ENCODE data around the gene TATDN2.

DNA sequence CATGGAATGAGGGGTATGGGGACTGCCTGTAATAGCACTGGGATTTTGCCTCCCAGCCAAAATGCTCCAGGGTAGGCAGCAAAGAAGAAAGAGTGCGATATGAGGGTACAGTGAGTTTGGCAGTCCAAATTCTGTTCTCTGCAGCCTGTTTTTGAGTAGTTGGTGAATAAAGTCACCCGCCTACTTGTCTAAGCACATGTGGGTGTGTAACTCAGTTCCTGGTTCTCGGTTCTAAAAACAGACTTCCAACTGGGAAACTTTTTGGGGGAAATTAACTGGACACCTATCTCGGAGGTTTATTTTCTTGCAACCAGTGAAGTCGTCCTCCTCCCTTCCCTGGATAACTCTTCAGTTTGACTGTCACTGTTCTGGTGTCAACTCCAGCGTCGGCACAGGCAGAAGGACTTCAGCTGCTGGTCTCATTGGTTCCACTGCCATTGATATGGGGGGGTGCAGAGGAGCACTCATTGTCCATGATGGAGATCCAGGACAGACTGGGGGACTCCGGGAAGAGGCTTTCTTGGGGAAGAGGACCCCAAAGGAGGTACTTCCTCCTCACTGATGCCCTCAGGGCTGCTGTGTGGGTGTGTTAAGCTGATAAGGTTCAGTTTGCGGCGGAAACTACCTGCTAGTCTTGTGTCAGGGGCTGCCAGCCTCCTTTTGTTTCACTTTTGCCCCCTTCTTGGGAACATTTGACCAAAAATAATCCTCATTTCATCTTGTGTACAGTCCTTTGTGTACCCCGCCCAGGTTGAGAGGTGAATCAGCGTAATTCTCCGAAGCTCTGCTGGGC is 31.3 kb downstream of the TATDN2 start:
- TF ChIP-seq EZH2phosphoT487 (IDR thresholded peaks at IDR 0.05; ENCODE audit: borderline replicate concordance) = no peak
- TF ChIP-seq, protein P1, sequence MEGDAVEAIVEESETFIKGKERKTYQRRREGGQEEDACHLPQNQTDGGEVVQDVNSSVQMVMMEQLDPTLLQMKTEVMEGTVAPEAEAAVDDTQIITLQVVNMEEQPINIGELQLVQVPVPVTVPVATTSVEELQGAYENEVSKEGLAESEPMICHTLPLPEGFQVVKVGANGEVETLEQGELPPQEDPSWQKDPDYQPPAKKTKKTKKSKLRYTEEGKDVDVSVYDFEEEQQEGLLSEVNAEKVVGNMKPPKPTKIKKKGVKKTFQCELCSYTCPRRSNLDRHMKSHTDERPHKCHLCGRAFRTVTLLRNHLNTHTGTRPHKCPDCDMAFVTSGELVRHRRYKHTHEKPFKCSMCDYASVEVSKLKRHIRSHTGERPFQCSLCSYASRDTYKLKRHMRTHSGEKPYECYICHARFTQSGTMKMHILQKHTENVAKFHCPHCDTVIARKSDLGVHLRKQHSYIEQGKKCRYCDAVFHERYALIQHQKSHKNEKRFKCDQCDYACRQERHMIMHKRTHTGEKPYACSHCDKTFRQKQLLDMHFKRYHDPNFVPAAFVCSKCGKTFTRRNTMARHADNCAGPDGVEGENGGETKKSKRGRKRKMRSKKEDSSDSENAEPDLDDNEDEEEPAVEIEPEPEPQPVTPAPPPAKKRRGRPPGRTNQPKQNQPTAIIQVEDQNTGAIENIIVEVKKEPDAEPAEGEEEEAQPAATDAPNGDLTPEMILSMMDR (conservative IDR thresholded peaks at IDR 0.05; ENCODE audit: low read length) = no peak

Data from Loucy (cell line).